Neural cell (in vitro differentiated cells): ENCODE measurements around the gene SLC25A42. TPM values are rescaled to one million over a fixed set of nuclear protein-coding genes. Genes with fewer than 3 reads are reported as not detected.

Source experiments
- H2AFZ ChIP-seq: fragments of 200-600, 300-800 bp; sonication (generic), shearing (Covaris generic); 2 replicates; pipeline ENCODE4 v1.6.0; 2014; ENCODE audit warnings: low read depth, mild to moderate bottlenecking, antibody characterized with exemption, low read length, moderate library complexity
- H3F3A ChIP-seq: fragments of 200-600 bp; shearing (Covaris generic); 2 replicates; pipeline ENCODE4 v1.6.1; 2016; ENCODE audit warnings: mild to moderate bottlenecking, moderate library complexity, mixed read lengths, antibody characterized with exemption, low read length; ENCODE audit not compliant: insufficient read depth, poor library complexity, severe bottlenecking
- H3K27ac ChIP-seq: fragments of 200-600, 300-800 bp; sonication (generic), shearing (Covaris generic); 2 replicates; pipeline ENCODE4 v1.5.1; 2014; ENCODE audit warnings: mild to moderate bottlenecking, low read length, moderate library complexity
- H3K27me3 ChIP-seq: fragments of 300-800, 200-600 bp; sonication (generic), shearing (Covaris generic); 2 replicates; pipeline ENCODE4 v1.6.0; 2014; ENCODE audit warnings: mild to moderate bottlenecking, low read depth, low read length, moderate library complexity; ENCODE audit not compliant: insufficient read depth
- H3K36me3 ChIP-seq: fragments of 300-800, 200-600 bp; sonication (generic), shearing (Covaris generic); 2 replicates; pipeline ENCODE4 v1.5.1; 2014; ENCODE audit warnings: mild to moderate bottlenecking, antibody characterized with exemption, low read length, moderate library complexity; ENCODE audit not compliant: insufficient read depth
- H3K4me2 ChIP-seq: fragments of 300-800, 200-600 bp; sonication (generic), shearing (Covaris generic); 2 replicates; pipeline ENCODE4 v1.6.0; 2014; ENCODE audit warnings: mild to moderate bottlenecking, low read length
- H3K4me3 ChIP-seq: fragments of 300-800, 200-600 bp; sonication (generic), shearing (Covaris generic); 2 replicates; pipeline ENCODE4 v1.5.1; 2014; ENCODE audit warnings: mild to moderate bottlenecking, low read length, moderate library complexity
- H3K79me2 ChIP-seq: fragments of 200-600 bp; shearing (Covaris generic); replicated peaks from 2 replicates; pipeline ENCODE4 v1.6.0; 2014; ENCODE audit warnings: mild to moderate bottlenecking, low read length, moderate library complexity; ENCODE audit not compliant: insufficient read depth
- H3K9ac ChIP-seq: fragments of 300-800, 200-600 bp; sonication (generic), shearing (Covaris generic); 2 replicates; pipeline ENCODE4 v1.6.1; 2016; ENCODE audit warnings: mild to moderate bottlenecking, low read length, mixed read lengths
- H3K9me2 ChIP-seq: fragments of 200-600 bp; shearing (Covaris generic); 2 replicates; pipeline ENCODE4 v1.6.1; 2016; ENCODE audit warnings: mild to moderate bottlenecking, low read length, mixed read lengths; ENCODE audit not compliant: insufficient read depth
- H3K9me3 ChIP-seq: fragments of 200-600, 300-800 bp; sonication (generic), shearing (Covaris generic); 2 replicates; pipeline ENCODE4 v1.6.1; 2016; ENCODE audit warnings: mild to moderate bottlenecking, mixed run types, low read length, moderate library complexity, mixed read lengths
- H4K20me1 ChIP-seq: fragments of 200-600 bp; shearing (Covaris generic); 2 replicates; pipeline ENCODE4 v1.6.1; 2016; ENCODE audit warnings: mild to moderate bottlenecking, mixed run types; ENCODE audit not compliant: insufficient read depth
- EP300 ChIP-seq: fragments of 450-650 bp; conservative IDR thresholded peaks from 2 replicates; pipeline ENCODE4 v1.6.1; 2014; ENCODE audit warnings: antibody characterized with exemption, mild to moderate bottlenecking, moderate library complexity; ENCODE audit not compliant: poor library complexity, severe bottlenecking
- EZH2 ChIP-seq: fragments of 200-600, 300-800 bp; shearing (Covaris generic), sonication (generic); IDR thresholded peaks from 2 replicates; pipeline ENCODE4 v1.6.1; 2014; ENCODE audit warnings: antibody characterized with exemption, low read length, borderline replicate concordance, mild to moderate bottlenecking; ENCODE audit not compliant: insufficient read depth, poor library complexity, severe bottlenecking
- MXI1 ChIP-seq: fragments of 450-650 bp; conservative IDR thresholded peaks from 2 replicates; pipeline ENCODE4 v1.6.1; 2014; ENCODE audit warnings: antibody characterized with exemption, mild to moderate bottlenecking; ENCODE audit not compliant: poor library complexity, severe bottlenecking
- POLR2AphosphoS5 ChIP-seq: IDR thresholded peaks from 2 replicates; pipeline ENCODE4 v1.6.1; 2012
- RAD21 ChIP-seq: fragments of 450-650 bp; conservative IDR thresholded peaks from 2 replicates; pipeline ENCODE4 v1.6.1; 2014; ENCODE audit warnings: antibody characterized with exemption, mild to moderate bottlenecking, moderate library complexity
- SMC3 ChIP-seq: fragments of 450-650 bp; conservative IDR thresholded peaks from 2 replicates; pipeline ENCODE4 v1.6.1; 2014; ENCODE audit warnings: antibody characterized with exemption, mild to moderate bottlenecking, moderate library complexity; ENCODE audit not compliant: poor library complexity
- TAF1 ChIP-seq: IDR thresholded peaks from 2 replicates; pipeline ENCODE4 v1.6.1; 2012; ENCODE audit warnings: low read depth
- polyA plus RNA-seq: library from polyadenylated mRNA; depleted of rRNA; stranded (reverse); fragments of >200 nt; gene quantifications from 2 replicates; pipeline ENCODE4 v1.2.3, GENCODE V29; 2014
- TF ChIP-seq, protein P1 (sequence below): fragments of 450-650 bp; IDR thresholded peaks from 2 replicates; pipeline ENCODE4 v1.5.1; 2014; ENCODE audit warnings: antibody characterized with exemption, mild to moderate bottlenecking, moderate library complexity; ENCODE audit not compliant: poor library complexity, severe bottlenecking
- TF ChIP-seq, protein P2 (sequence below): IDR thresholded peaks from 2 replicates; pipeline ENCODE4 v1.6.1; 2012; ENCODE audit warnings: borderline replicate concordance

Gene SLC25A42
- polyA plus RNA-seq, 1 donor from 2014 or later: 22.7 TPM

DNA sequence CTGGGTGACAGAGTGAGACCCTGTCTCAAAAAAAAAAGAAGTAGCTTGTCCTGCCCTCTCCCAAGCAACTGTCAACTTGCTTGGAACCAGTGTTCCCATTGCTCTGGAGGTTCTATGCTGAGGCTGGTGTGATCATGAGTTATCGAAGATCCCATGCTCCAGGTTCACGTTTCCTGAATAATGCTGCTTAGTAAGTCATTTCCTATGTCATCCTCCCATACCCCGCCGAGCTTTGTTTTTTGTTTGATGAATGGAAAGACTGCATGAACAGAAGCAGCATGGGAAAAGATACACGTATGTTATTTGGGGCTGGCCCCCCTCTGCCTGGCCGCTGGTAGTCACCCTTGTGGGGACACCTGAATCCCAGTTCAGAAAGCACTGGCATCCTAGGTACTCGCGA is 11.3 kb downstream of the SLC25A42 start:
- H3K9me2 ChIP-seq: no peaks in the 10 kb centered on the region
- no peak overlapping the region for H2AFZ ChIP-seq
- no peak overlapping the region for H3K27ac ChIP-seq
- H3K9ac ChIP-seq: no peak overlapping the region
- no peaks in the 10 kb centered on the region for H3K27me3 ChIP-seq
- no peaks in the 10 kb centered on the region for H3K79me2 ChIP-seq
- no peaks in the 10 kb centered on the region for H3K36me3 ChIP-seq
- no peak overlapping the region for H3K4me2 ChIP-seq
- no peak for TF ChIP-seq EZH2
- no peak for TF ChIP-seq MXI1
- no peak for TF ChIP-seq POLR2AphosphoS5
- no peak for TF ChIP-seq SMC3
- TF ChIP-seq, protein P1, sequence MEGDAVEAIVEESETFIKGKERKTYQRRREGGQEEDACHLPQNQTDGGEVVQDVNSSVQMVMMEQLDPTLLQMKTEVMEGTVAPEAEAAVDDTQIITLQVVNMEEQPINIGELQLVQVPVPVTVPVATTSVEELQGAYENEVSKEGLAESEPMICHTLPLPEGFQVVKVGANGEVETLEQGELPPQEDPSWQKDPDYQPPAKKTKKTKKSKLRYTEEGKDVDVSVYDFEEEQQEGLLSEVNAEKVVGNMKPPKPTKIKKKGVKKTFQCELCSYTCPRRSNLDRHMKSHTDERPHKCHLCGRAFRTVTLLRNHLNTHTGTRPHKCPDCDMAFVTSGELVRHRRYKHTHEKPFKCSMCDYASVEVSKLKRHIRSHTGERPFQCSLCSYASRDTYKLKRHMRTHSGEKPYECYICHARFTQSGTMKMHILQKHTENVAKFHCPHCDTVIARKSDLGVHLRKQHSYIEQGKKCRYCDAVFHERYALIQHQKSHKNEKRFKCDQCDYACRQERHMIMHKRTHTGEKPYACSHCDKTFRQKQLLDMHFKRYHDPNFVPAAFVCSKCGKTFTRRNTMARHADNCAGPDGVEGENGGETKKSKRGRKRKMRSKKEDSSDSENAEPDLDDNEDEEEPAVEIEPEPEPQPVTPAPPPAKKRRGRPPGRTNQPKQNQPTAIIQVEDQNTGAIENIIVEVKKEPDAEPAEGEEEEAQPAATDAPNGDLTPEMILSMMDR: no peak
- TF ChIP-seq EP300: no peak
- TF ChIP-seq TAF1: no peak
- TF ChIP-seq RAD21: no peak
- TF ChIP-seq, protein P2, sequence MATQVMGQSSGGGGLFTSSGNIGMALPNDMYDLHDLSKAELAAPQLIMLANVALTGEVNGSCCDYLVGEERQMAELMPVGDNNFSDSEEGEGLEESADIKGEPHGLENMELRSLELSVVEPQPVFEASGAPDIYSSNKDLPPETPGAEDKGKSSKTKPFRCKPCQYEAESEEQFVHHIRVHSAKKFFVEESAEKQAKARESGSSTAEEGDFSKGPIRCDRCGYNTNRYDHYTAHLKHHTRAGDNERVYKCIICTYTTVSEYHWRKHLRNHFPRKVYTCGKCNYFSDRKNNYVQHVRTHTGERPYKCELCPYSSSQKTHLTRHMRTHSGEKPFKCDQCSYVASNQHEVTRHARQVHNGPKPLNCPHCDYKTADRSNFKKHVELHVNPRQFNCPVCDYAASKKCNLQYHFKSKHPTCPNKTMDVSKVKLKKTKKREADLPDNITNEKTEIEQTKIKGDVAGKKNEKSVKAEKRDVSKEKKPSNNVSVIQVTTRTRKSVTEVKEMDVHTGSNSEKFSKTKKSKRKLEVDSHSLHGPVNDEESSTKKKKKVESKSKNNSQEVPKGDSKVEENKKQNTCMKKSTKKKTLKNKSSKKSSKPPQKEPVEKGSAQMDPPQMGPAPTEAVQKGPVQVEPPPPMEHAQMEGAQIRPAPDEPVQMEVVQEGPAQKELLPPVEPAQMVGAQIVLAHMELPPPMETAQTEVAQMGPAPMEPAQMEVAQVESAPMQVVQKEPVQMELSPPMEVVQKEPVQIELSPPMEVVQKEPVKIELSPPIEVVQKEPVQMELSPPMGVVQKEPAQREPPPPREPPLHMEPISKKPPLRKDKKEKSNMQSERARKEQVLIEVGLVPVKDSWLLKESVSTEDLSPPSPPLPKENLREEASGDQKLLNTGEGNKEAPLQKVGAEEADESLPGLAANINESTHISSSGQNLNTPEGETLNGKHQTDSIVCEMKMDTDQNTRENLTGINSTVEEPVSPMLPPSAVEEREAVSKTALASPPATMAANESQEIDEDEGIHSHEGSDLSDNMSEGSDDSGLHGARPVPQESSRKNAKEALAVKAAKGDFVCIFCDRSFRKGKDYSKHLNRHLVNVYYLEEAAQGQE: no peak
- H4K20me1 ChIP-seq: no peaks in the 10 kb centered on the region
- no peaks in the 10 kb centered on the region for H3K9me3 ChIP-seq
- H3K4me3 ChIP-seq: no peak overlapping the region
- H3F3A ChIP-seq: no peaks in the 10 kb centered on the region

DNA sequence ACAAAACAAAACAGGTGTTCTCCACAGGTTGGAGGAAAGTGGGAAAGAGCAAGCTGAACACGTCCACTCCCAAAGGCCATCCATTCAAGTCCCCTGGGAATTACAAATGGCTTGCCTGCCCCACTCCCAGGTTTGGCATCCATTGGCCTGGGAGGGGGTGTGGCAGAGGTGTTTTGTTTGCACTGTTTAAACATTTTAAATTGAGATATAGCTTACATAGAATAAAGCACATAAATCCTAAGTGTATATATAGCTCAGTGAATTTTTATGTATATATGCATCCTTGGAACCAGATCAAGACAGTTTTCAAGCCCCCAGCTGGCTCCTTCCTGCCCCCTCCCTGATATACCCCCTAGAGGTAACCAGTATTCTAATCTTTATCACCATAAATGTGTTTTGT is 12.7 kb downstream of the SLC25A42 start:
- no peak overlapping the region for H3K27ac ChIP-seq
- no peaks in the 10 kb centered on the region for H3K27me3 ChIP-seq
- TF ChIP-seq SMC3: no peak
- no peak for TF ChIP-seq MXI1
- TF ChIP-seq RAD21: no peak
- TF ChIP-seq, protein P2: no peak
- TF ChIP-seq POLR2AphosphoS5: no peak
- TF ChIP-seq, protein P1: no peak
- no peak for TF ChIP-seq EP300
- TF ChIP-seq TAF1: no peak
- TF ChIP-seq EZH2: no peak
- no peaks in the 10 kb centered on the region for H3K9me2 ChIP-seq
- no peaks in the 10 kb centered on the region for H3K36me3 ChIP-seq
- no peak overlapping the region for H3K9ac ChIP-seq
- H3K79me2 ChIP-seq: no peaks in the 10 kb centered on the region
- no peaks in the 10 kb centered on the region for H3K9me3 ChIP-seq
- no peaks in the 10 kb centered on the region for H4K20me1 ChIP-seq
- no peak overlapping the region for H3K4me2 ChIP-seq
- H3K4me3 ChIP-seq: no peak overlapping the region
- H3F3A ChIP-seq: no peaks in the 10 kb centered on the region
- no peak overlapping the region for H2AFZ ChIP-seq
